ENCODE measurements around the gene RALGAPA1.

RALGAPA1 gene

GRCh38 chr14:35705636-35706035, 103.5 kb downstream of the RALGAPA1 start:
- ChIA-PET POLR2A (no interaction called here), CTCF (interaction anchor here (1.1 kb wide), 2 partner anchors 10 to 20 kb away, joined by 3 read pairs; no protein-coding TSS in a partner anchor)
- no peak for DNase-seq (ENCODE audit: extremely low spot score)
- TF ChIP-seq, protein P1, sequence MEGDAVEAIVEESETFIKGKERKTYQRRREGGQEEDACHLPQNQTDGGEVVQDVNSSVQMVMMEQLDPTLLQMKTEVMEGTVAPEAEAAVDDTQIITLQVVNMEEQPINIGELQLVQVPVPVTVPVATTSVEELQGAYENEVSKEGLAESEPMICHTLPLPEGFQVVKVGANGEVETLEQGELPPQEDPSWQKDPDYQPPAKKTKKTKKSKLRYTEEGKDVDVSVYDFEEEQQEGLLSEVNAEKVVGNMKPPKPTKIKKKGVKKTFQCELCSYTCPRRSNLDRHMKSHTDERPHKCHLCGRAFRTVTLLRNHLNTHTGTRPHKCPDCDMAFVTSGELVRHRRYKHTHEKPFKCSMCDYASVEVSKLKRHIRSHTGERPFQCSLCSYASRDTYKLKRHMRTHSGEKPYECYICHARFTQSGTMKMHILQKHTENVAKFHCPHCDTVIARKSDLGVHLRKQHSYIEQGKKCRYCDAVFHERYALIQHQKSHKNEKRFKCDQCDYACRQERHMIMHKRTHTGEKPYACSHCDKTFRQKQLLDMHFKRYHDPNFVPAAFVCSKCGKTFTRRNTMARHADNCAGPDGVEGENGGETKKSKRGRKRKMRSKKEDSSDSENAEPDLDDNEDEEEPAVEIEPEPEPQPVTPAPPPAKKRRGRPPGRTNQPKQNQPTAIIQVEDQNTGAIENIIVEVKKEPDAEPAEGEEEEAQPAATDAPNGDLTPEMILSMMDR (IDR thresholded peaks at IDR 0.05; ENCODE audit: control extremely low read depth, extremely low read depth, low read depth, missing control alignments): no peak

GRCh38 chr14:35704793-35705493, 104.2 kb downstream of the RALGAPA1 start:
- no peak for DNase-seq (ENCODE audit: extremely low spot score)
- ChIA-PET POLR2A (no interaction called here), CTCF (interaction anchor here (1.1 kb wide), 2 partner anchors 10 to 20 kb away, joined by 3 read pairs; no protein-coding TSS in a partner anchor)
- TF ChIP-seq, protein P1 (IDR thresholded peaks at IDR 0.05; ENCODE audit: control extremely low read depth, extremely low read depth, low read depth, missing control alignments): no peak

DNA sequence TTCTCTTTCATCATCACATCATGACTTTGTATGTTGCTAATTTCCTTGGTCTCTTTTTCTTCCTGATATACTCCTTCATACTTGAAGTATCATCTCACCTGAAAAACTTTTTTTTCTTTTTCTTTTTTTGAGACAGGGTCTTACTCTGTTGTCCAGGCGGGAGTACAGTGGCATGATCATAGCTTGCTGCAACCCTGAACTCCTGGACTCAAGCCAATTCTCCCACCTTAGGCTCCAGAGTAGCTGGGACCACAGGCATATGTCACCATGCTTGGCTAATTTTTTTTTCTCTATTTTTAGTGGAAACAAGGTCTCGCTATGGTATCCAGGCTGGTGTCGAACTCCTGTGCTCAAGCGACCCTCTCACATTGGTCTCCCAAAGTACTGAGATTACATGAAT, 107.6 kb downstream of the RALGAPA1 start:
- TF ChIP-seq, protein P1 (IDR thresholded peaks at IDR 0.05; ENCODE audit: control extremely low read depth, extremely low read depth, low read depth, missing control alignments): no peak
- DNase-seq (ENCODE audit: extremely low spot score): no peak
- ChIA-PET POLR2A (no interaction called here), CTCF (no interaction called here)

DNA sequence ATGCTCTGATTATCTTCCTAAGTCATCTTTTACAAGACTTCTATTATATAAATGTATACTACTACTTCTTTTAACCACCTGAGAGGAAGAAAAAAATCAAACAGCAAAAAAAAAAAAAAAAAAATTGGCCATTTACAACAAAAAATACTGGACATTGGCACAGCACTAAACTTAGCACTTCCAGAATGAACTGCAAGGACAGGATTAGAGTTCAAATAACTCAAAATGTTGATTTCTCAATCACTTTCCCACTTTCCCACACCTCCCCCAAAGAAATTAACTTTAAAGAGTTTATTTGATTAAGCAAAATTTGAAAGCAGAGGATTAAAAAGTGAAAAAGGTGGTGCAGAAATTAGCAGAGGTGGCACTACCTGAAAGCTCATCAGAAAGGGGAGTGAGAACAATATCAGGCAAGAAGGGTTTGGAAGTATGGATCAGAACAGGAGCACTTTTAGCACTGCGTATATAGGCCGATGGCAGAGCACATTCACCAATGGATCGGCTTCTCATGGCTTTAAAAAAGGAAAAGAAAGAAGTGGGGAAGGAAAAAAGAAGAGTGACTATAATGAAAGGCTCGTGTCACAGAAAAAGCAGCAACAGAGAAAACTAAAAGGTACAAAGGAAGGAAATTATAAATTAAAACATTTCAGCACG, 109.2 kb downstream of the RALGAPA1 start:
- ChIA-PET CTCF (interaction anchor here (0.6 to 1.8 kb wide), 2 partner anchors 10 to 17 kb away, joined by 3 to 4 read pairs; no protein-coding TSS in a partner anchor), POLR2A (no interaction called here)
- DNase-seq (ENCODE audit: extremely low spot score): no peak
- TF ChIP-seq, protein P1 (IDR thresholded peaks at IDR 0.05; ENCODE audit: control extremely low read depth, extremely low read depth, low read depth, missing control alignments): no peak

DNA sequence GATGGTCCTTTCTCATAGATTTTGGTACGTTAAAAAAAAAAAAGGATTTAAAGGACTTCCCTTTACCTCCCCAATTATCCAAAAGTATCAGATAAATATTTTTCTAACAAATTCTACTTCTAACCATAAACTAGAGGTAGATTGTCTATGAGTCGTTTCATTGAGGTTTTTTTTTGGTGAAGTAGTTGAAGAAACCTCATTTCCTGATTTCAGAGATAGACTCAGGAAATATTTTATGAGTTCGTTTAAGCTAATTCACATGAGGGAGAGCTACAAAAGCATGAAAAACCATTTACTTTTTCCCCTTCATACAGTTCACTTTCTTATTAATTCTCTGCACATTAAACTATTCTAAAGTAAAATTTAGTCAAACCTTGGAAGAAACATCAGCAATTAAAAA, 112.5 kb downstream of the RALGAPA1 start:
- CTCF ChIA-PET: interaction anchor here (1.0 to 2.3 kb wide), 3 partner anchors 11 to 97 kb away, joined by 3 to 12 read pairs (median 4); no protein-coding TSS in a partner anchor
- TF ChIP-seq, protein P1 (IDR thresholded peaks at IDR 0.05; ENCODE audit: control extremely low read depth, extremely low read depth, low read depth, missing control alignments): no peak
- DNase-seq (ENCODE audit: extremely low spot score): no peak
- POLR2A ChIA-PET: interaction anchor here (0.5 kb wide), 1 partner anchor 105 kb away, joined by 4 read pairs; no protein-coding TSS in a partner anchor

GRCh38 chr14:35696119-35696518, 113.0 kb downstream of the RALGAPA1 start:
- DNase-seq (ENCODE audit: extremely low spot score): no peak
- CTCF ChIA-PET: interaction anchor here (1.0 to 2.3 kb wide), 3 partner anchors 11 to 97 kb away, joined by 3 to 12 read pairs (median 4); no protein-coding TSS in a partner anchor
- POLR2A ChIA-PET: no interaction called here
- TF ChIP-seq, protein P1 (IDR thresholded peaks at IDR 0.05; ENCODE audit: control extremely low read depth, extremely low read depth, low read depth, missing control alignments): no peak
